Ovary (tissue), 3 donors: ENCODE measurements around the gene GNL2.

ENCODE experiments used
- CTCF ChIP-seq, 3 donors: fragments of 450-650 bp in 2 of 3; fragments of 200-600 bp in 1 of 3; IDR thresholded peaks; one replicate each; pipeline versions ENCODE4 v1.5.1 to v1.8.0; 2016 to 2022; ENCODE audit warnings: antibody characterized with exemption in 3 of 3, mild to moderate bottlenecking in 1 of 3
- POLR2A ChIP-seq: fragments of 450-650 bp; IDR thresholded peaks from one replicate; pipeline ENCODE4 v1.6.1; 2017; ENCODE audit warnings: antibody characterized with exemption, mild to moderate bottlenecking, moderate library complexity
- donor health status: DM: no; HTN: no; CAD: no.

- no peak for TF ChIP-seq CTCF (IDR thresholded peaks at IDR 0.05)
- TF ChIP-seq POLR2A = no peak
Measured at GRCh38 chr1:37614105-37614504, 18.4 kb upstream of the GNL2 start.
